ENCODE data around the gene ZNF891.

DNA sequence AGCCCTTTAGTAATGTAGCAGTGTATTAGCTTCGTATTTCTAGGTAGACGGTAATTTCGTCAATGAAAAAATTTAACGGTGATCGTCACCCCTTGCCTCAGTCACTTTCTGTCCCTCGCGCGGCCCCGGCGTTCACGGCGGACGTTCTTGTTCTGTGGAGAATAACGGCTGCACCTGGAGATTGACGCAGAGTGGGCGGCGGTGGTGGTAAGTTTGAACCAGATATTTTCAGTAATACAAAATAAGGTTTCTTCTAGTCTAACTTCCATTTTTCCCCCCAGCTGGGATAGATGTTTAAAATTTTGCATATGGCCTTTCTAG, 694 bp upstream of the ZNF891 start:
- TF ChIP-seq EZH2phosphoT487 (IDR thresholded peaks at IDR 0.05; ENCODE audit: low read depth, severe bottlenecking, unreplicated experiment), result no peak
- TF ChIP-seq, protein P1, sequence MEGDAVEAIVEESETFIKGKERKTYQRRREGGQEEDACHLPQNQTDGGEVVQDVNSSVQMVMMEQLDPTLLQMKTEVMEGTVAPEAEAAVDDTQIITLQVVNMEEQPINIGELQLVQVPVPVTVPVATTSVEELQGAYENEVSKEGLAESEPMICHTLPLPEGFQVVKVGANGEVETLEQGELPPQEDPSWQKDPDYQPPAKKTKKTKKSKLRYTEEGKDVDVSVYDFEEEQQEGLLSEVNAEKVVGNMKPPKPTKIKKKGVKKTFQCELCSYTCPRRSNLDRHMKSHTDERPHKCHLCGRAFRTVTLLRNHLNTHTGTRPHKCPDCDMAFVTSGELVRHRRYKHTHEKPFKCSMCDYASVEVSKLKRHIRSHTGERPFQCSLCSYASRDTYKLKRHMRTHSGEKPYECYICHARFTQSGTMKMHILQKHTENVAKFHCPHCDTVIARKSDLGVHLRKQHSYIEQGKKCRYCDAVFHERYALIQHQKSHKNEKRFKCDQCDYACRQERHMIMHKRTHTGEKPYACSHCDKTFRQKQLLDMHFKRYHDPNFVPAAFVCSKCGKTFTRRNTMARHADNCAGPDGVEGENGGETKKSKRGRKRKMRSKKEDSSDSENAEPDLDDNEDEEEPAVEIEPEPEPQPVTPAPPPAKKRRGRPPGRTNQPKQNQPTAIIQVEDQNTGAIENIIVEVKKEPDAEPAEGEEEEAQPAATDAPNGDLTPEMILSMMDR (IDR thresholded peaks at IDR 0.05; ENCODE audit: poor library complexity), result no peak

Data from hepatocyte (in vitro differentiated cells).